IMR-90 (cell line): ENCODE data around the gene NCOR1. TPM values are rescaled to one million over a fixed set of nuclear protein-coding genes. Genes with fewer than 3 reads are reported as not detected.
A peak's percentile ranks its signal among the peaks of the same experiment; 100 is the strongest.

Experiments used
- ATAC-seq: fragments of 200-7000 bp; cut with Tn5 transposase; 2 replicates; pipeline ENCODE4 v1.9.1; 2020; ENCODE audit warnings: low read depth, mild to moderate bottlenecking, moderate library complexity
- BruUV-seq: library from RNA; stranded (reverse); fragments of 400-500 nt; replicated peaks from 2 replicates; lab custom pipeline; 2021; lab: Mats Ljungman, UMichigan
- CTCF ChIA-PET: fragments of 300-600 bp; formaldehyde crosslinking; extraction: SDS; loops from one replicate; lab custom pipeline; 2021; ENCODE audit warnings: antibody characterized with exemption; lab: Yijun Ruan, JAX
- POLR2A ChIA-PET: fragments of 300-600 bp; sonication (Branson Sonifier 250); formaldehyde crosslinking; loops from one replicate; lab custom pipeline; 2022; ENCODE audit warnings: antibody characterized with exemption; ENCODE audit not compliant: unreplicated experiment; lab: Charles Lee
- DNase-seq: peaks from one replicate; pipeline ENCODE4 v3.0.0; 2013
- H2AFZ ChIP-seq: replicated peaks from 2 replicates; pipeline ENCODE3; 2013; ENCODE audit warnings: low read length, mild to moderate bottlenecking; ENCODE audit not compliant: poor library complexity
- H2AK5ac ChIP-seq: 2 replicates; pipeline ENCODE4 v1.6.1; 2013; ENCODE audit warnings: low read depth, low read length, inconsistent platforms
- H2AK9ac ChIP-seq: replicated peaks from 2 replicates; pipeline ENCODE3; 2013; ENCODE audit warnings: mild to moderate bottlenecking, low read depth, low read length, moderate library complexity; ENCODE audit not compliant: poor library complexity
- H2BK120ac ChIP-seq: 2 replicates; pipeline ENCODE4 v1.6.1; 2013; ENCODE audit warnings: low read depth, low read length, inconsistent platforms
- H2BK15ac ChIP-seq: 3 replicates; pipeline ENCODE4 v1.6.1; 2013; ENCODE audit warnings: low read depth, low read length, inconsistent platforms
- H2BK20ac ChIP-seq: 2 replicates; pipeline ENCODE4 v1.6.1; 2013; ENCODE audit warnings: low read depth, mild to moderate bottlenecking, inconsistent platforms, low read length, moderate library complexity
- H2BK5ac ChIP-seq: 2 replicates; pipeline ENCODE4 v1.6.1; 2013; ENCODE audit warnings: mild to moderate bottlenecking, low read depth, low read length, inconsistent platforms; ENCODE audit not compliant: poor library complexity, severe bottlenecking
- H3K14ac ChIP-seq: replicated peaks from 2 replicates; pipeline ENCODE4 v1.6.1; 2013; ENCODE audit warnings: low read depth, low read length, inconsistent platforms
- H3K18ac ChIP-seq: 2 replicates; pipeline ENCODE4 v1.6.1; 2013; ENCODE audit warnings: low read depth, low read length, control low read depth
- H3K23ac ChIP-seq: 2 replicates; pipeline ENCODE4 v1.6.1; 2013; ENCODE audit warnings: low read depth, low read length, inconsistent platforms
- H3K27ac ChIP-seq: 2 replicates; pipeline ENCODE4 v1.5.1; 2013; ENCODE audit warnings: mild to moderate bottlenecking, control low read depth, low read length; ENCODE audit not compliant: insufficient read depth
- H3K27me3 ChIP-seq: 2 replicates; pipeline ENCODE4 v1.6.1; 2013; ENCODE audit warnings: low read length; ENCODE audit not compliant: control insufficient read depth, insufficient read depth
- H3K36me3 ChIP-seq: 2 replicates; pipeline ENCODE4 v1.6.1; 2013; ENCODE audit warnings: low read length, mixed read lengths; ENCODE audit not compliant: control insufficient read depth, insufficient read depth
- H3K4ac ChIP-seq: 2 replicates; pipeline ENCODE4 v1.6.1; 2013; ENCODE audit warnings: low read depth, low read length, inconsistent platforms
- H3K4me1 ChIP-seq: 2 replicates; pipeline ENCODE4 v1.6.1; 2013; ENCODE audit warnings: low read length, mixed read lengths; ENCODE audit not compliant: control insufficient read depth, insufficient read depth
- H3K4me2 ChIP-seq: 2 replicates; pipeline ENCODE4 v1.6.1; 2013; ENCODE audit warnings: low read depth, mild to moderate bottlenecking, control low read depth, low read length, moderate library complexity
- H3K4me3 ChIP-seq: 2 replicates; pipeline ENCODE4 v1.5.1; 2013; ENCODE audit warnings: low read depth, mild to moderate bottlenecking, control low read depth, low read length, moderate library complexity; ENCODE audit not compliant: insufficient read depth
- H3K56ac ChIP-seq: 2 replicates; pipeline ENCODE4 v1.6.1; 2013; ENCODE audit warnings: low read length, inconsistent platforms; ENCODE audit not compliant: insufficient read depth; ENCODE audit errors: extremely low read depth
- H3K79me1 ChIP-seq, 2 experiments: 2 replicates each; pipeline ENCODE4 v1.6.1; 2013; ENCODE audit warnings: low read length in 2 of 2, inconsistent platforms in 1 of 2, low read depth in 1 of 2
- H3K9ac ChIP-seq: 2 replicates; pipeline ENCODE4 v1.6.1; 2013; ENCODE audit warnings: low read depth, low read length, control low read depth
- H3K9me1 ChIP-seq: 2 replicates; pipeline ENCODE4 v1.6.1; 2013; ENCODE audit warnings: low read length, inconsistent platforms; ENCODE audit not compliant: insufficient read depth
- H3K9me3 ChIP-seq: 2 replicates; pipeline ENCODE4 v1.6.1; 2013; ENCODE audit warnings: low read length; ENCODE audit not compliant: control insufficient read depth, insufficient read depth
- H4K20me1 ChIP-seq: 2 replicates; pipeline ENCODE4 v1.6.1; 2013; ENCODE audit warnings: low read length, inconsistent platforms; ENCODE audit not compliant: insufficient read depth
- H4K5ac ChIP-seq: 2 replicates; pipeline ENCODE4 v1.6.1; 2013; ENCODE audit warnings: mild to moderate bottlenecking, low read depth, low read length, control low read depth
- H4K8ac ChIP-seq, 2 experiments: 2 replicates each; pipeline ENCODE4 v1.6.1; 2013; ENCODE audit warnings: low read depth in 2 of 2, low read length in 2 of 2, control low read depth in 1 of 2, inconsistent platforms in 1 of 2
- H4K91ac ChIP-seq: 2 replicates; pipeline ENCODE4 v1.6.1; 2013; ENCODE audit warnings: low read depth, low read length, inconsistent platforms; ENCODE audit not compliant: insufficient read depth
- BHLHE40 ChIP-seq: fragments of 150-350 bp; IDR thresholded peaks from 2 replicates; pipeline ENCODE4 v1.6.1; 2016; ENCODE audit warnings: mild to moderate bottlenecking, low read depth, low read length
- CEBPB ChIP-seq: IDR thresholded peaks from 2 replicates; pipeline ENCODE4 v1.6.1; 2012; ENCODE audit warnings: low read depth, low read length, improper control_type of control experiment
- CHD1 ChIP-seq: IDR thresholded peaks from 2 replicates; pipeline ENCODE4 v1.6.1; 2012; ENCODE audit warnings: low read depth, low read length, improper control_type of control experiment
- MAFK ChIP-seq: IDR thresholded peaks from 2 replicates; pipeline ENCODE4 v1.6.1; 2012; ENCODE audit warnings: low read depth, low read length, improper control_type of control experiment
- MAZ ChIP-seq: IDR thresholded peaks from 2 replicates; pipeline ENCODE4 v1.6.1; 2012; ENCODE audit warnings: low read depth, mild to moderate bottlenecking, low read length, improper control_type of control experiment, moderate library complexity, borderline replicate concordance
- MXI1 ChIP-seq: IDR thresholded peaks from 2 replicates; pipeline ENCODE4 v1.6.1; 2012; ENCODE audit warnings: low read depth, mild to moderate bottlenecking, low read length, moderate library complexity, borderline replicate concordance
- POLR2A ChIP-seq: IDR thresholded peaks from 2 replicates; pipeline ENCODE4 v1.6.1; 2012; ENCODE audit warnings: mild to moderate bottlenecking, low read depth, low read length
- RCOR1 ChIP-seq: IDR thresholded peaks from 2 replicates; pipeline ENCODE4 v1.6.1; 2012; ENCODE audit warnings: mild to moderate bottlenecking, low read length, improper control_type of control experiment; ENCODE audit not compliant: insufficient replicate concordance
- SMC3 ChIP-seq: fragments of 150-350 bp; IDR thresholded peaks from 2 replicates; pipeline ENCODE4 v1.6.1; 2016; ENCODE audit warnings: low read depth, mild to moderate bottlenecking, antibody characterized with exemption, low read length, moderate library complexity
- USF2 ChIP-seq: fragments of 150-350 bp; IDR thresholded peaks from 2 replicates; pipeline ENCODE4 v1.6.1; 2017; ENCODE audit warnings: mild to moderate bottlenecking, antibody characterized with exemption, low read length, low read depth
- WGBS, 2 experiments: methylation state at CpG; one replicate each; pipeline versions ENCODE4 v1.1.5 to v1.1.7; 2013; ENCODE audit warnings: missing lambda C conversion rate in 2 of 2; ENCODE audit not compliant: insufficient read length in 1 of 2; ENCODE audit errors: extremely low coverage in 2 of 2; 5-methylcytosine and 5-hydroxymethylcytosine counted together
- dilution Hi-C: fragments of 300-500 bp; cut with HindIII; formaldehyde crosslinking; loops from one replicate; pipeline ENCODE4 v1.14.3; 2018; ENCODE audit warnings: low sequenced_read_pairs; ENCODE audit not compliant: unreplicated experiment
- in situ Hi-C: fragments of 300-500 bp; cut with MboI; formaldehyde crosslinking; loops from 3 replicates; pipeline ENCODE4 v1.14.3; 2019; ENCODE audit warnings: low sequenced_read_pairs, inconsistent platforms, mixed read lengths
- intact Hi-C: fragments of 100-400 bp; cut with micrococcal nuclease; formaldehyde crosslinking; loops from 2 replicates; pipeline ENCODE4 v1.10.0; 2022
- polyA plus RNA-seq, 3 experiments: library from polyadenylated mRNA; depleted of rRNA; stranded (reverse); fragments of >200 nt; gene quantifications; 2 replicates each; pipeline ENCODE4 v1.2.3, GENCODE V29; 2012; ENCODE audit warnings: low replicate concordance in 1 of 3
- total RNA-seq: library from RNA; depleted of rRNA; stranded (reverse); fragments of >200 nt; gene quantifications from 2 replicates; pipeline ENCODE4 v1.2.3, GENCODE V29; 2012
- TF ChIP-seq, protein P1 (sequence below): conservative IDR thresholded peaks from 2 replicates; pipeline ENCODE4 v1.5.1; 2012; ENCODE audit warnings: mild to moderate bottlenecking, low read depth, low read length, improper control_type of control experiment

The NCOR1 gene
- total and polyA plus RNA-seq, 2 of the 4 experiments (the other 2 are of a cell fraction), result 54.5 to 80.3 TPM

- Histone ChIP-seq H3K27ac (no peak overlapping the region), H2AK9ac (no peak overlapping the region), H3K9ac (no peak overlapping the region), H4K20me1 (no peaks in the 10 kb centered on the region; the same call in 1 of the 2 replicates), H2AK5ac (no peak overlapping the region), H3K56ac (no peak overlapping the region), H2BK120ac (no peak overlapping the region), H3K9me1 (no peaks in the 10 kb centered on the region; the same call in none of the 2 replicates), H2BK20ac (no peak overlapping the region), H3K18ac (no peak overlapping the region), H4K8ac (no peak overlapping the region), H3K14ac (no peak overlapping the region), H2BK15ac (no peak overlapping the region), H3K4ac (no peak overlapping the region), H3K23ac (no peak overlapping the region), H3K4me3 (no peak overlapping the region), H3K79me1 (peaks cover 9 to 28% of the 10 kb centered on the region in 2 experiments), H3K36me3 (peaks cover 55% of the 10 kb centered on the region), H3K4me2 (no peak overlapping the region), H3K9me3 (no peaks in the 10 kb centered on the region), H2BK5ac (no peak overlapping the region), H3K4me1 (no peaks in the 10 kb centered on the region), H3K27me3 (no peaks in the 10 kb centered on the region), H4K91ac (no peak overlapping the region), H2AFZ (no peak overlapping the region), H4K5ac (no peak overlapping the region)
- WGBS, 2 experiments, result no CpG with 5 or more reads among the region's 2 CpGs
- ChIA-PET CTCF (no interaction called here), POLR2A (no interaction called here)
- no peak for ATAC-seq
- TSS peak; percentile 80 for BruUV-seq
- DNase-seq, result no peak
- TF ChIP-seq USF2, result no peak
- no peak for TF ChIP-seq CHD1
- TF ChIP-seq POLR2A, result no peak
- TF ChIP-seq MXI1, result no peak
- TF ChIP-seq MAZ, result no peak
- TF ChIP-seq SMC3, result no peak
- TF ChIP-seq BHLHE40, result no peak
- TF ChIP-seq RCOR1, result no peak
- no peak for TF ChIP-seq MAFK
- TF ChIP-seq, protein P1, sequence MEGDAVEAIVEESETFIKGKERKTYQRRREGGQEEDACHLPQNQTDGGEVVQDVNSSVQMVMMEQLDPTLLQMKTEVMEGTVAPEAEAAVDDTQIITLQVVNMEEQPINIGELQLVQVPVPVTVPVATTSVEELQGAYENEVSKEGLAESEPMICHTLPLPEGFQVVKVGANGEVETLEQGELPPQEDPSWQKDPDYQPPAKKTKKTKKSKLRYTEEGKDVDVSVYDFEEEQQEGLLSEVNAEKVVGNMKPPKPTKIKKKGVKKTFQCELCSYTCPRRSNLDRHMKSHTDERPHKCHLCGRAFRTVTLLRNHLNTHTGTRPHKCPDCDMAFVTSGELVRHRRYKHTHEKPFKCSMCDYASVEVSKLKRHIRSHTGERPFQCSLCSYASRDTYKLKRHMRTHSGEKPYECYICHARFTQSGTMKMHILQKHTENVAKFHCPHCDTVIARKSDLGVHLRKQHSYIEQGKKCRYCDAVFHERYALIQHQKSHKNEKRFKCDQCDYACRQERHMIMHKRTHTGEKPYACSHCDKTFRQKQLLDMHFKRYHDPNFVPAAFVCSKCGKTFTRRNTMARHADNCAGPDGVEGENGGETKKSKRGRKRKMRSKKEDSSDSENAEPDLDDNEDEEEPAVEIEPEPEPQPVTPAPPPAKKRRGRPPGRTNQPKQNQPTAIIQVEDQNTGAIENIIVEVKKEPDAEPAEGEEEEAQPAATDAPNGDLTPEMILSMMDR, result no peak
- no peak for TF ChIP-seq CEBPB
- in situ Hi-C loops (no loop called here), intact Hi-C loops (no loop called here), dilution Hi-C loops (no loop called here)
Observed at GRCh38 chr17:16061631-16062030, 153.7 kb downstream of the NCOR1 start.
